Caki2 (cell line): ENCODE results near the gene SUOX. TPM values are rescaled to one million over a fixed set of nuclear protein-coding genes. Genes with fewer than 3 reads are reported as not detected.

Source experiments
- DNase-seq: peaks from one replicate; pipeline ENCODE4 v3.0.0-alpha.2; 2015; ENCODE audit warnings: low read depth
- in situ Hi-C: cut with HindIII; loops from 2 replicates; pipeline ENCODE4 v1.10.0; 2016; ENCODE audit warnings: low sequenced_read_pairs, low pct_unique_long_range_greater_than_20kb, mixed read lengths
- total RNA-seq: library from RNA; depleted of rRNA; stranded (reverse); fragments of >200 nt; shearing (Covaris generic); gene quantifications from 2 replicates; pipeline ENCODE4 v1.2.3, GENCODE V29; 2014; ENCODE audit warnings: low replicate concordance; rRNA removed

The SUOX gene
- 25.3 and 28.7 TPM in 2 replicates for total RNA-seq

DNA sequence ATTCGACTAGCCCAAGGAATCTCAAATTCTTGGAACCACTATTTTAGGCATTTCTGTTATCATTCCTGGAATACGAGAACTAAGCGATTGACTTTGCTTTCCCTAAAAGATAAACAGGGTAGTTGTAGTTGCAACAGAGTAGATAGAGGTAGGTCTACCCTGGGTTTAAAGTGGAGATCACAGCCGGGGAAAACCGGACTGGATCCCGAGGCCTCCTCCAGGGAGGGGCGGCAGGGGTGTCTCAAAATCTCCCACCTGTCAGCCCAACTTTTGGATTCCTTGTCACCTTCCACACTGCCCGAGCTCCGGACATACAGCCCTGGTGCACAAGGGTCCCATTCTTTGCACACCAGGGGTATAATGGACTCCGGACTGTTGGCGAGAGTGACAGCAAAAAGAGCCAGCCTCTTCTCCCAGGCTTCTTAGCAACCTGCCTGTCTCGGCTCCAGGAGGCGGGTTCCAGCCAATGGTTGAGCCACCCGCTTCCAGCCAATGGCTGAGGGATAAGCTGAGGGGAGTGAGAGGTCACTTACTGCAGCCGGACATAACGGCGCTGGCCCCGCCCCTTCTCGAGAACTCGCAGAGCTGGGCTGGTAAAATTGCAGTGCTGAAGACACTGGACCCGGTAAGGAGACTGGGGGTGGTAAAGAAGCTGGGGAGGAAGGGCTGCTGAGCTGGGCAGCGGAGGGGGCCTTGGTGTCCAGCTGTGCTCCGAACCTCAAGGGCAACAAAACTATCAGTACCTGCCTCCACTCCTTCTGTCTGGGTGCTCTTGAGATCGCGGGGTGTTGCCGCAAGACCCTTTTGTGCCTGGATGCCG is at the start of gene SUOX:
TSS of gene SUOX (plus strand) at position 562 of the 820 bp plus-strand sequence. CDS start 4,946 bp downstream, outside the sequence.
- peak; percentile 98 for DNase-seq
- in situ Hi-C loops = no loop called here

DNA sequence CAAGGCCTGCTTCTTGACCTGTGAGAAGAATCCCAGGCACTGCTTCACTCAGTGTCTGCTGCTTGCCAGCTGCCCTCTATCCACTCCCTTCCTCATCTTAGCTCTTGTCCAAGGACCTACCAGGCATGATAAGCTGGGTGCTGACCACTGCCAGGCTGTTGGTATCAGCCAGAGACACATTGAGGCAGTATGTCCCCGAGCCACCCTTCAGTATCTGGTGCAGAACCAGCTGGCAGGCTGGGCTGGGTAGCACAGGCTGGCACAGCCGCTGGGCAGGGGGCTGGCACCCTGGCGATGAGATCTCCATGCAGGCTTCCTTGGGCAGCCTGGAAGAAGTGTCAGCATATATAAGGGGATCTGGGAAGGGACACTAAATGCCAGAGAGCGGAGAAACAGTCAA is 41.7 kb upstream of the SUOX start:
- no peak for DNase-seq
- in situ Hi-C loops = no loop called here

GRCh38 chr12:55955800-55956508 is 41.1 kb upstream of the SUOX start:
- in situ Hi-C loops = no loop called here
- peak; percentile 60 for DNase-seq

DNA sequence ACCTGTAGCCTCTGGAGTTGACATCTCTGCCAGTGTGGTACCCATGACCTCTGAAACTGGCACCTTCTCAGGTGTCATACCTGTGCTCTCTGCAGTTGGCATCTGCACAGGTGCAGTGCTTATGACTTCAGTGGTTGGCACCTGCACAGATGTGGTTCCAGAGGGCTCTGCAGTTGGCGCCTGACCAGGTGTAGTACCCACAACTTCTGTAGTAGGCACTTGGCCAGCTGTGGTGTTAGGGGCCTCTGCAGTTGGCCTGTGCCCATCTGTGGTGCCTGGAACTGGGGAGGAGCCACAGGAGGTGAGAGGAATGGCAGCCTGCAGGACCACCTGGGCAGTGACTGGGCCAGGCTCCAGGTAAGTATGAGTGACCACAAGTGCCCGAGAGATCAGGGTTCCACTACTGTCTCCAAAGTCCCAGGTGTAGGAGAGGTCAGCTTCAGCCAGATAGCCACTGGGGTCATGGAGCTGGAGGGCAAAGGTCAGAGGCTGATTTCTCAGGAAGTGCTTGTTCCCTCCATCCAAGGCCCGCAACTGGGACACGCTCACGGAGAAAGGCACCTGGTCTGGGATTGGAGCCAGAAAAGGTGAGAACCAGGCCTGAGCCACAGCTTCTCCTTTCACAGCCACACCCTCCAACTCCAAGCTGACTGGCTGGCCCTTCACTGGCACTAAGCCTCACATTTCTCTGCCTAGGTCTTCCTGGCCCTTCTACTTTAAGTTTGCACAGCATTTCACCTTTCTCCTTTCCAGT is 39.8 kb upstream of the SUOX start:
- DNase-seq = no peak
- in situ Hi-C loops = no loop called here

DNA sequence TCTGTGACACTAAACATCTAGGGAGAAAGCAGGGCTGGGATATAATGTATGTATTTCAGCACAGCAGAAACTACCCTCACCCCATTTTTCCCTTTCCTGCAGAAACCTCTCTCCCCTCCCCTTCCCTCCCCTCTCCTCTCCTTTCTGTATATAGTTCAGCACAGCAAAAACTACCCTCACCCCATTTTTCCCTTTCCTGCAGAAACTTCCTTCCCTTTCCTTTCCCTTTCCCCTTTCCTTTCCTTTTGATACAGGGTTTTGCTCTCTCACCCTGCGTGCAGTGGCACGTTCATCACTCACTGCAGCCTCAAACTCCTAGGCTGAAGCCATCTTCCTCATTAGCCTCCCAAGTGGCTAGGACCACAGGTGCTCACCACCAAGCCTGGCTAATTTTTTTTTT is 33.3 kb upstream of the SUOX start:
- in situ Hi-C loops = no loop called here
- DNase-seq = no peak

- in situ Hi-C loops = no loop called here
- no peak for DNase-seq
These were observed 31.8 kb upstream of the SUOX start for GRCh38 chr12:55965240-55965639.

DNA sequence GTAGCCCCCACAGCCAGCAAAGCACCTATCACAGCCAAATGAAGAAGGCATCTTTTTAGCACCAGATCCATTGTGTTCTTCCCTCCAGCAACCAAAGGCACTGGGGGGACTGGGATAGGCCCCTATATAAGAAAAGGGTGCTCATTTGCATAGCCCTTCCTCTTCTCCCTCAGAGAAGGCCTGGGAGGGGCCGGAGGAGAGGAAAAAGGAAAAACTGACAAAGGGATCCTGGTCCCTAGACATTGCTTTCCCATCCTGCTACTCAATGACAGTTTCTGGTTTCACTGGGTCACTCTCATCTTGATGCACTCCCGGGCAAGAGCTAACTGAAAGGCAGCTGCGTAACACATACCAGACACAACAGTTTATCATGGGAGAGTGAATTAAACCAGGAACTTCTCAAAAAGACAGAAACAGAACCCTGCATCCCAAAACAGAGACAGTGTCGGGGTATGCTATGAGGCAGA is 31.1 kb upstream of the SUOX start, which contains the start of gene PMEL:
TSS of gene PMEL (minus strand) at position 102 of the 467 bp plus-strand sequence. CDS start at position 71, 31 bp downstream.
- in situ Hi-C loops = no loop called here
- DNase-seq = no peak

- peak; percentile 83 for DNase-seq
- in situ Hi-C loops = no loop called here
These were observed 30.4 kb upstream of the SUOX start, which contains the start of gene CDK2 for GRCh38 chr12:55966408-55967281. TSS of gene CDK2 (plus strand) at chr12:55966830. CDS start at chr12:55967009, 179 bp downstream.

GRCh38 chr12:55969356-55969755 is 27.7 kb upstream of the SUOX start:
- no peak for DNase-seq
- in situ Hi-C loops = no loop called here

GRCh38 chr12:55970775-55971174 is 26.3 kb upstream of the SUOX start:
- in situ Hi-C loops = no loop called here

GRCh38 chr12:55972042-55972441 is 25.0 kb upstream of the SUOX start:
- peak; percentile 72 for DNase-seq
- in situ Hi-C loops = no loop called here

More at GRCh38 chr12:55970775-55971174, 26.3 kb upstream of the SUOX start:
- DNase-seq = no peak

GRCh38 chr12:55972456-55972855 is 24.6 kb upstream of the SUOX start:
- DNase-seq = no peak
- in situ Hi-C loops = no loop called here

DNA sequence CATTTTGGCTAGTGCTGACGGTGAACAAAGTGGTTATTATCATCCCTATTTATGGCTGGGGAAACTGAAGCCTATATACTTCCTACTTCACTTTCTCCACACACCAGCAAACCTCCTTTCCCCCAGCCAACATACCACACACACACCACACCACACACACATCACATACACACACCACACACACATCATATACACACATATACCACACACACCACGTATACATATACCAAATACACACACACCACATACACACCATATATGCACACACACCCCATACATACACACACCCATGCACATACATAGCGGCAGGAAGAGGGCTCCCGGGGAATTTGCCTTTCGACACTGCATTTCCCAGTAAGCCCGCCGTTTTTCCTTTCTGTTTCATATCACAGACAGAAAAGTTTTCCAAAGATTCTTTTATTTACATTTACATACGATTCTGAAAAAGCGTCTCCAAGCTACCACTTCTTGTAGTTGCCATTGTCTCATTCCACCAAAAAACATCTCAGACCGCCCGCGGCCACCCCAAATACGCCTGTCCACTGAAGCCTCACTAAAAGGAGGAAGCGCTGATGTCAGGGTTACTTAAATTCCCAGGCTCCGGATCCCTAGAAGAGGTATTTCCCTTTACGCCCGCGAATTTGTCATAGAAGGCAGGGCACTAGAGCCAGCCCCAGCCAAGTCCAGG is 24.0 kb upstream of the SUOX start:
- no peak for DNase-seq
- in situ Hi-C loops = no loop called here

DNA sequence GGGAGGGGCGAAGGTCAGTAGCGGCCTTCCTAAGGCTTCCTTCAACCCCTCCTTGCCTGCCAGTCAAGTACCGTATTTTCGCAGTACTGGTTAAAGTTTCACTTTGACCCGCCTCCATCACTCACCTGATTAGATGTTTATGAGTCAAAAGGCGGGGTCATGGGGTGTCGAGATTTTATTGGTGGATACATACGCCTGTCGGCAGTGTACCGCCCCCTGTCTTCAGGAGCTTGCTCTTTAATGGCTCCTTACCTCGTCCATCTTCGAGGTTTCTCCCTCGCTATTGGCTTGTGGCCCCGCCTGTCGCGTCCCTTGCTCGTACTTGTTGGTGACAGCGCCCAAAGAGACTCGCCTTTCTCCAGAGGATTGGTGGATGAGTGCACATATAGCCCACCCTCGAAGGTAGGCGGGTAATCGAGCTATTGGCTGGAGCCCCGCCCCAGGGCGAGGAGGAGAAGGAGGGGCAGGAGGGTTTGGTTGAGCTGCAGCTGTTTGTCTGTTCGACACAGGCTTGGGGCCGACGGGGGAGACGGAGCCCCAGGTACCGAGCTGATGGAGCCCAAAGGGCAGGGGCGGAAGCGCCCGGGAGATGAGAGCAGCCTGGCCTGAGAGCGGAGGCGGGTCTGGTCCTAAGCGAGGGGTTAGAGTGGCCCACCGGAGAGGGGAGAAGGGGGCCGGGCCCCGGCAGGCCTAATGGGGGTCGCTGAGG is 23.3 kb upstream of the SUOX start, which contains the start of gene RAB5B:
TSS of gene RAB5B (plus strand) at position 480 of the 709 bp plus-strand sequence. CDS start 12,883 bp downstream, outside the sequence.
- peak; percentile 100 for DNase-seq
- in situ Hi-C loops = no loop called here

- in situ Hi-C loops = no loop called here
- no peak for DNase-seq
These were observed 22.8 kb upstream of the SUOX start for GRCh38 chr12:55974308-55974730.

GRCh38 chr12:55978393-55978792 is 18.7 kb upstream of the SUOX start:
- in situ Hi-C loops = no loop called here
- DNase-seq = no peak
